ENCODE results near the gene NSUN7. TPM values are rescaled to one million over a fixed set of nuclear protein-coding genes. Genes with fewer than 3 reads are reported as not detected.

Gene NSUN7, protein sequence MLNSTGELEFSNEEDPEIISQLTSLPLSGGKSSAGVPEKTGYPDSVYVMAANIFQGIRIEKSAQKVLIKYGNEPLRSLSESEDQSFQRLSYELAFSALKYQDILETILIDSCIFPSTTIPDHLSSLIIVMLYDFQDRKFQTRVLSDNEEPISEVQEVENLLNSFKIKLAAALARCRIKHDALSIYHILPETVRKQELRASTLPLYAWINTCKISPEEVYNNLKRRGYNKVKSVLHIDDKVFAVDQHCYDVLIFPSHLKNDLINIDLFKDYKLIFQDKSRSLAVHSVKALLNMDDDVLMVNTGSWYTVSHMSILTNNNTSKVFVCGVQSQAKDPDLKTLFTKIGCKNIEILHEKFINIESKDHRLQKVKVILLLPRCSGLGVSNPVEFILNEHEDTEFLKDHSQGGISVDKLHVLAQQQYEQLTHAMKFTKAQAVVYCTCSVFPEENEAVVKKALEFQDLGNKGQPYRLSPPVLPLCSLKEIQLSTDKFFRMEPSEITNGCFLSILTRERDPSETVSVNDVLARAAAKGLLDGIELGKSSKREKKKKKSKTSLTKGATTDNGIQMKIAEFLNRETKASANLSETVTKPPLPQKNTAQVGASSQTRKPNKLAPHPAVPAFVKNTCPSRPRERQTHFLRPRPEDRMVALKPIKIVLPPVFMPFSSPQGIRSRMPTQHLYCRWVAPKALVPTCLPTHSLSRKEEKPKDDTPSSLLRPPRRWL
- 10 to 100 TPM in 3 of 4 donors, 1 to 10 TPM in 1; 8.1 to 37.0 (median 17.3) TPM for total RNA-seq

DNA sequence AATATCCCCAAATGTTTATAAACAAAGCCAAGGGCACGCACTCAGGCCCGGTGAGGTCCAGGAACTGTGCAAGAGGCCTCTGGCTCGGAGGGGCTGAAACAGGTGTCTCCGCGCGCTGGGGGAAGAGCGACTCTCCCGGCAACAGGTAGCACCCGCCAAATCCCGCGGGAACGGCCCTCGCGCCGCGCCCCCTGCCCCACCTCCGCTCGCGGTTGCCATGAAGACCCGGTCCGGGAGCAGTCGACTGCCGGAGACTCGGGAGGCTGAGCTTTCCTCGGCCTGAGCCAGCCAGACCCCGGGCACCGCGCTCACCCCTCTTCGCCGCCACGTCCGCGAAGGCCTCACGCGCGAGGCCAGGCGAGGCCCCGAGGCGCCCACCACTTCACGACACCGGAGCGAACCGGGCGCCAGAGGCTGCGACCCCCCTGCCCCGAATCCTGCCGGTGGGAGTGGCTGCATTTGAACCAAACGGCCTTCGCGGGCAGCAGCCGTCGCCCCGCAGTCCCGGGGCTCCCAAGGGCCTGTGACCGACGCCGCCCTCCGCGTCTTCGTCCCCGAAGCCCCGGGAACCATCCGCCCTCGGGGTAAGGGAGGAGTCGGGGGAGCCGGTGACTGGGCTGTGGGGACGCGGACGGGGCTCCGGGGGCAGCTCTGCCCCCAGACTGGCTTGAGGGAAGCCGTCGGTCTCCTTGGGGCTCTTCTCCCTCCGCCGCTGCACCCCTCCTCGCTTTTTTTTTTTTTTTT is at the start of gene NSUN7:
TSS of gene NSUN7 (plus strand) at position 239 of the 744 bp plus-strand sequence. CDS start 739 bp downstream, outside the sequence.
- WGBS, 2 donors (ENCODE audit: low coverage in 1 of 2) = 3 to 11% methylated on average over 6 to 53 of the region's 75 CpGs
- intact Hi-C loops (cut with DNase I; ENCODE audit: low total_unique reads) = no loop called here
- H3K4me1 ChIP-seq = peaks cover 0 to 5% (median 1%) of the 10 kb centered on the region in 4 donors

DNA sequence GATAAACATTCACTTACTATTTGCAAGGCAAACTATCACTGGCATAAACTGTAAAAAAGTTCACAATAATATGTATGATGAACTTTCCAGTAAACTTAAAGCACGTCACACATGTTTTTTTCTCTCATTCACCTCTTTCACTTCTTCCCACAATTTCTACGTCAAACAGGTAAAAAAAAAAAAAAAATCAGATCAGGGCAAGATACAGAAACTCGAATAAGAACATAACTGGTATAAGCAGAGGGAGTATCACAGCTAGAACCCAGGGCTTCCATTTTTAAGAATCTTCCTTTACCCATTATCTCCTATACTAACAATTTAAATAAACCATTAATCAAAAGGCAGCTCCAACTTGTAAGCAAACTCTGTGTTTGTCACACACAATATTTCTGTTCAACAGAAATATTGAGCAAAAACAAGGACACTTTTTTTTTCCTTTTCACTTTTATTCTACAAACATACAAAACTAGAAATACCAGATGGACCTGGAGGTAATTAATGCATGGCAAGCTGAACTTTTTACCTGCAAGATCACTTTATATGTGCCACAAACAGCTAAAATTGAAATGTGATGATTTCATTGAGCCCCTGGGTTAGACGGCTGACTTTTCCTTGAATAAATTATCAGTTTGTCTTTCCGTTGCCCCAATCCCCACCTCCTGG is 47.5 kb upstream of the NSUN7 start:
- Histone ChIP-seq H3K9me3 (no peaks in the 10 kb centered on the region), H3K4me3 (no peak overlapping the region), H3K4me1 (no peaks in the 10 kb centered on the region), H3K27me3 (no peaks in the 10 kb centered on the region), H3K27ac (no peak overlapping the region), H3K36me3 (no peaks in the 10 kb centered on the region)
- intact Hi-C loops (cut with DNase I; ENCODE audit: low total_unique reads) (no loop called here), in situ Hi-C loops (cut with MboI; ENCODE audit: low pct_ligation_motif_present in 1 of 4, low pct_unique_long_range_greater_than_20kb in 1 of 4, low sequenced_read_pairs in 3 of 4) (loop anchor here in 1 of 4 donors (25.0 kb wide), 1 partner anchor 165 kb away; no protein-coding TSS in a partner anchor)
- DNase-seq = no peak
- WGBS, 2 donors (ENCODE audit: low coverage in 1 of 2) = 48 to 61% methylated on average over 5 of the region's 5 CpGs
- TF ChIP-seq POLR2A (IDR thresholded peaks at IDR 0.05) (no peak), EP300 (IDR thresholded peaks at IDR 0.05; ENCODE audit: low read depth) (no peak)
- TF ChIP-seq, protein P1, sequence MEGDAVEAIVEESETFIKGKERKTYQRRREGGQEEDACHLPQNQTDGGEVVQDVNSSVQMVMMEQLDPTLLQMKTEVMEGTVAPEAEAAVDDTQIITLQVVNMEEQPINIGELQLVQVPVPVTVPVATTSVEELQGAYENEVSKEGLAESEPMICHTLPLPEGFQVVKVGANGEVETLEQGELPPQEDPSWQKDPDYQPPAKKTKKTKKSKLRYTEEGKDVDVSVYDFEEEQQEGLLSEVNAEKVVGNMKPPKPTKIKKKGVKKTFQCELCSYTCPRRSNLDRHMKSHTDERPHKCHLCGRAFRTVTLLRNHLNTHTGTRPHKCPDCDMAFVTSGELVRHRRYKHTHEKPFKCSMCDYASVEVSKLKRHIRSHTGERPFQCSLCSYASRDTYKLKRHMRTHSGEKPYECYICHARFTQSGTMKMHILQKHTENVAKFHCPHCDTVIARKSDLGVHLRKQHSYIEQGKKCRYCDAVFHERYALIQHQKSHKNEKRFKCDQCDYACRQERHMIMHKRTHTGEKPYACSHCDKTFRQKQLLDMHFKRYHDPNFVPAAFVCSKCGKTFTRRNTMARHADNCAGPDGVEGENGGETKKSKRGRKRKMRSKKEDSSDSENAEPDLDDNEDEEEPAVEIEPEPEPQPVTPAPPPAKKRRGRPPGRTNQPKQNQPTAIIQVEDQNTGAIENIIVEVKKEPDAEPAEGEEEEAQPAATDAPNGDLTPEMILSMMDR (IDR thresholded peaks at IDR 0.05) = no peak

More for the DNA sequence above, at the start of gene NSUN7:
- Histone ChIP-seq H3K9me3 (no peaks in the 10 kb centered on the region), H3K4me3 (peak within 1 kb of the TSS; percentile 46 to 66 (median 61)), H3K36me3 (no peaks in the 10 kb centered on the region), H3K27ac (peak within 1 kb of the TSS; percentile 67 to 81 (median 78)), H3K27me3 (no peaks in the 10 kb centered on the region)
- in situ Hi-C loops (cut with MboI; ENCODE audit: low pct_ligation_motif_present in 1 of 4, low pct_unique_long_range_greater_than_20kb in 1 of 4, low sequenced_read_pairs in 3 of 4) = loop anchor here in 2 of 4 donors (10.0 to 25.0 kb wide), 2 partner anchors 137 to 145 kb away; no protein-coding TSS in a partner anchor
- peak; percentile 88 for DNase-seq
- TF ChIP-seq, protein P1 (IDR thresholded peaks at IDR 0.05) = no peak
- TF ChIP-seq EP300 (IDR thresholded peaks at IDR 0.05; ENCODE audit: low read depth) = no peak
- TF ChIP-seq POLR2AphosphoS5 (IDR thresholded peaks at IDR 0.05) = peak; percentile 32 to 53 (median 42)
- TF ChIP-seq POLR2A (IDR thresholded peaks at IDR 0.05) = peak; percentile 63

DNA sequence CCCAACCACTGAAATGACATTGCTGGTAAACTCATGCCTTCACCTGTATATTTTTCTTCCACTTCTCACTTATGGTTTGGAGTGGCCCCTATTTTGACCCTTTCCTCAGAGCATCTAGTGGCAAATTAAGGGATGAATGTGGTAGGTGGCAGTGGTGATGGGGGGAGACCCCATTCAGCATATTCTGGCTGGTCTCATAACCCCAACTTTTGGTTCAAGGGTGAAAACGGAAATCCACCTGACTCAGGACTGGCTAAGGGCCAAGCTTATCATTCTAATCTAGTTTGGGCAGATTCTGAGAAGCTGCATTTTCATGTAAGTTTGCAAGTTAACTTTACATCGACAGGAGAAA is 47.0 kb upstream of the NSUN7 start:
- H3K27ac ChIP-seq = no peak overlapping the region
- WGBS, 2 donors (ENCODE audit: low coverage in 1 of 2) = 34 to 57% methylated on average over 1 to 2 of the region's 2 CpGs
- in situ Hi-C loops (cut with MboI; ENCODE audit: low pct_ligation_motif_present in 1 of 4, low pct_unique_long_range_greater_than_20kb in 1 of 4, low sequenced_read_pairs in 3 of 4) = loop anchor here in 1 of 4 donors (25.0 kb wide), 1 partner anchor 165 kb away; no protein-coding TSS in a partner anchor

More for the DNA sequence above, 47.0 kb upstream of the NSUN7 start:
- Histone ChIP-seq H3K4me1 (no peaks in the 10 kb centered on the region), H3K4me3 (no peak overlapping the region), H3K27me3 (no peaks in the 10 kb centered on the region), H3K36me3 (no peaks in the 10 kb centered on the region), H3K9me3 (no peaks in the 10 kb centered on the region)
- no peak for DNase-seq
- TF ChIP-seq POLR2AphosphoS5 (IDR thresholded peaks at IDR 0.05) (no peak), EP300 (IDR thresholded peaks at IDR 0.05; ENCODE audit: low read depth) (no peak), POLR2A (IDR thresholded peaks at IDR 0.05) (no peak)
- TF ChIP-seq, protein P1 (IDR thresholded peaks at IDR 0.05) = no peak
- intact Hi-C loops (cut with DNase I; ENCODE audit: low total_unique reads) = no loop called here

Data from transverse colon (tissue), 4 donors.